HFF-Myc (cell line): ENCODE measurements around the gene LRRK1.
A peak's percentile ranks its signal among the peaks of the same experiment; 100 is the strongest.

ENCODE experiments used
- DNase-seq: peaks from one replicate; pipeline ENCODE4 v3.0.0-alpha.2; 2011; ENCODE audit warnings: low read depth; ENCODE audit errors: extremely low read depth
- H3K4me3 ChIP-seq: replicated peaks from 2 replicates; pipeline ENCODE4 v1.5.1; 2011; ENCODE audit warnings: low read depth, mild to moderate bottlenecking, control low read depth, low read length
- CTCF ChIP-seq: IDR thresholded peaks from 2 replicates; pipeline ENCODE4 v1.5.1; 2012; ENCODE audit warnings: mild to moderate bottlenecking, low read depth, low read length, control low read depth; ENCODE audit errors: missing control alignments

LRRK1 gene

GRCh38 chr15:100902436-100903167, 16.6 kb upstream of the LRRK1 start:
- 0 out of 2 replicates have a peak overlapping the region, but pooled peaks have one; percentile 12 for H3K4me3 ChIP-seq
- peak; percentile 85 for DNase-seq
- TF ChIP-seq CTCF, result no peak

- H3K4me3 ChIP-seq, result no peak overlapping the region
- no peak for DNase-seq
- TF ChIP-seq CTCF, result no peak
Observed at GRCh38 chr15:100903168-100903554, 16.0 kb upstream of the LRRK1 start.

- no peak for TF ChIP-seq CTCF
- H3K4me3 ChIP-seq, result no peak overlapping the region
- DNase-seq, result no peak
Observed at GRCh38 chr15:100905850-100906249, 13.3 kb upstream of the LRRK1 start.

- no peak for TF ChIP-seq CTCF
- H3K4me3 ChIP-seq, result no peak overlapping the region
- DNase-seq, result no peak
Observed at GRCh38 chr15:100908466-100908865, 10.7 kb upstream of the LRRK1 start.

GRCh38 chr15:100909565-100909964, 9.6 kb upstream of the LRRK1 start:
- no peak for DNase-seq
- TF ChIP-seq CTCF, result no peak
- H3K4me3 ChIP-seq, result no peak overlapping the region

GRCh38 chr15:100909989-100910955, 8.9 kb upstream of the LRRK1 start:
- H3K4me3 ChIP-seq, result no peak overlapping the region
- no peak for DNase-seq
- TF ChIP-seq CTCF, result peak; percentile 27
